ENCODE measurements around the gene POMC. TPM values are rescaled to one million over a fixed set of nuclear protein-coding genes. Genes with fewer than 3 reads are reported as not detected.
"Not testable (repeated sequence)": the region's sequence is repeated elsewhere in the genome, so short reads cannot be mapped to it uniquely, and the experiment has no call there.

The POMC gene
- total RNA-seq, 1 experiment from 2014 or later = not detected

- DNase-seq = no peak
- Mint-ChIP-seq H3K9me3 (ENCODE audit: low read depth, unreplicated experiment) (no peaks in the 10 kb centered on the region), H3K27me3 (ENCODE audit: unreplicated experiment) (peaks cover 37% of the 10 kb centered on the region), H3K27ac (ENCODE audit: unreplicated experiment) (no peak overlapping the region), H3K4me1 (ENCODE audit: low read depth, unreplicated experiment) (no peaks in the 10 kb centered on the region), H3K4me3 (ENCODE audit: low read depth, unreplicated experiment) (no peak overlapping the region), H3K36me3 (ENCODE audit: insufficient read depth, unreplicated experiment) (no peaks in the 10 kb centered on the region)
- intact Hi-C loops (cut with micrococcal nuclease; ENCODE audit: unreplicated experiment) = no loop called here
- CTCF ChIA-PET = no interaction called here
- BruUV-seq (replicated peaks) = no TSS peak
- no peak for TF ChIP-seq CTCF (IDR thresholded peaks at IDR 0.05; ENCODE audit: unreplicated experiment)
Observed at GRCh38 chr2:25146896-25147295, 21.5 kb downstream of the POMC start.

GRCh38 chr2:25145803-25146202, 22.6 kb downstream of the POMC start:
- Mint-ChIP-seq H3K27ac (ENCODE audit: unreplicated experiment) (no peak overlapping the region), H3K4me1 (ENCODE audit: low read depth, unreplicated experiment) (no peaks in the 10 kb centered on the region), H3K4me3 (ENCODE audit: low read depth, unreplicated experiment) (no peak overlapping the region), H3K36me3 (ENCODE audit: insufficient read depth, unreplicated experiment) (no peaks in the 10 kb centered on the region), H3K9me3 (ENCODE audit: low read depth, unreplicated experiment) (no peaks in the 10 kb centered on the region), H3K27me3 (ENCODE audit: unreplicated experiment) (peaks cover 40% of the 10 kb centered on the region)
- DNase-seq = no peak
- no peak for TF ChIP-seq CTCF (IDR thresholded peaks at IDR 0.05; ENCODE audit: unreplicated experiment)
- no TSS peak for BruUV-seq (replicated peaks)
- intact Hi-C loops (cut with micrococcal nuclease; ENCODE audit: unreplicated experiment) = no loop called here
- CTCF ChIA-PET = interaction anchor here (0.7 kb wide), 1 partner anchor 76 kb away, joined by 7 read pairs; no protein-coding TSS in a partner anchor

GRCh38 chr2:25141120-25141519, 27.3 kb downstream of the POMC start:
- Mint-ChIP-seq H3K36me3 (ENCODE audit: insufficient read depth, unreplicated experiment) (no peaks in the 10 kb centered on the region), H3K4me1 (ENCODE audit: low read depth, unreplicated experiment) (no peaks in the 10 kb centered on the region), H3K9me3 (ENCODE audit: low read depth, unreplicated experiment) (no peaks in the 10 kb centered on the region), H3K27ac (ENCODE audit: unreplicated experiment) (no peak overlapping the region), H3K4me3 (ENCODE audit: low read depth, unreplicated experiment) (no peak overlapping the region), H3K27me3 (ENCODE audit: unreplicated experiment) (peaks cover 65% of the 10 kb centered on the region)
- BruUV-seq (replicated peaks) = no TSS peak
- no peak for DNase-seq
- CTCF ChIA-PET = interaction anchor here (0.7 to 0.8 kb wide), 2 partner anchors 166 to 973 kb away, joined by 3 to 5 read pairs; no protein-coding TSS in a partner anchor
- intact Hi-C loops (cut with micrococcal nuclease; ENCODE audit: unreplicated experiment) = no loop called here
- no peak for TF ChIP-seq CTCF (IDR thresholded peaks at IDR 0.05; ENCODE audit: unreplicated experiment)

- DNase-seq; intact Hi-C loops (cut with micrococcal nuclease; ENCODE audit: unreplicated experiment); H3K36me3 Mint-ChIP-seq (ENCODE audit: insufficient read depth, unreplicated experiment); H3K4me3 Mint-ChIP-seq (ENCODE audit: low read depth, unreplicated experiment); BruUV-seq (replicated peaks); H3K27ac Mint-ChIP-seq (ENCODE audit: unreplicated experiment); H3K9me3 Mint-ChIP-seq (ENCODE audit: low read depth, unreplicated experiment); H3K4me1 Mint-ChIP-seq (ENCODE audit: low read depth, unreplicated experiment): not testable (repeated sequence)
- peaks cover 65% of the 10 kb centered on the region for H3K27me3 Mint-ChIP-seq (ENCODE audit: unreplicated experiment)
- CTCF ChIA-PET = interaction anchor here (0.8 kb wide), 1 partner anchor 165 kb away, joined by 3 read pairs; no protein-coding TSS in a partner anchor
Observed at GRCh38 chr2:25140535-25140934, 27.8 kb downstream of the POMC start.

GRCh38 chr2:25132693-25133092, 35.7 kb downstream of the POMC start:
- Mint-ChIP-seq H3K36me3 (ENCODE audit: insufficient read depth, unreplicated experiment) (peaks cover 4% of the 10 kb centered on the region), H3K4me3 (ENCODE audit: low read depth, unreplicated experiment) (no peak overlapping the region), H3K4me1 (ENCODE audit: low read depth, unreplicated experiment) (no peaks in the 10 kb centered on the region), H3K27me3 (ENCODE audit: unreplicated experiment) (peaks cover 80% of the 10 kb centered on the region), H3K27ac (ENCODE audit: unreplicated experiment) (no peak overlapping the region), H3K9me3 (ENCODE audit: low read depth, unreplicated experiment) (no peaks in the 10 kb centered on the region)
- no peak for TF ChIP-seq CTCF (IDR thresholded peaks at IDR 0.05; ENCODE audit: unreplicated experiment)
- CTCF ChIA-PET = interaction anchor here (0.9 kb wide), 1 partner anchor 157 kb away, joined by 4 read pairs; no protein-coding TSS in a partner anchor
- intact Hi-C loops (cut with micrococcal nuclease; ENCODE audit: unreplicated experiment) = no loop called here
- no TSS peak for BruUV-seq (replicated peaks)
- no peak for DNase-seq
